PC-9 (cell line): ENCODE results near the gene GINS1. TPM values are rescaled to one million over a fixed set of nuclear protein-coding genes. Genes with fewer than 3 reads are reported as not detected.

ENCODE experiments used
- BruUV-seq: library from RNA; stranded (reverse); fragments of 400-500 nt; replicated peaks from 2 replicates; lab custom pipeline; 2021; lab: Mats Ljungman, UMichigan
- CTCF ChIA-PET: fragments of 300-600 bp; sonication (Branson Sonifier 250); formaldehyde crosslinking; loops from one replicate; lab custom pipeline; 2022; ENCODE audit warnings: antibody characterized with exemption; lab: Charles Lee
- POLR2A ChIA-PET: fragments of 300-600 bp; sonication (Branson Sonifier 250); formaldehyde crosslinking; loops from one replicate; lab custom pipeline; 2022; ENCODE audit warnings: antibody characterized with exemption; ENCODE audit not compliant: unreplicated experiment; lab: Charles Lee
- DNase-seq, 2 experiments: peaks; one replicate each; pipeline versions ENCODE4 v3.0.0 to v3.0.0-alpha.2; 2015 to 2022; ENCODE audit warnings: mixed read lengths in 1 of 2
- H2AFZ ChIP-seq: fragments of 200-600 bp; sonication (generic); 2 replicates; pipeline ENCODE4 v1.8.1; 2017; ENCODE audit warnings: antibody characterized with exemption
- H3F3A ChIP-seq: fragments of 200-600 bp; sonication (generic); 2 replicates; pipeline ENCODE4 v1.8.1; 2017; ENCODE audit warnings: antibody characterized with exemption, mild to moderate bottlenecking, low read depth; ENCODE audit not compliant: insufficient read depth
- H3K27ac ChIP-seq: fragments of 200-600 bp; sonication (generic); 2 replicates; pipeline ENCODE4 v1.6.1; 2016; ENCODE audit warnings: mixed run types
- H3K27me3 ChIP-seq: fragments of 200-600 bp; sonication (generic); 2 replicates; pipeline ENCODE4 v1.6.1; 2016; ENCODE audit warnings: low read depth, mixed run types; ENCODE audit not compliant: insufficient read depth
- H3K36me3 ChIP-seq: fragments of 200-600 bp; sonication (generic); 2 replicates; pipeline ENCODE4 v1.6.1; 2016; ENCODE audit warnings: low read depth, mixed run types
- H3K4me1 ChIP-seq: fragments of 200-600 bp; sonication (generic); replicated peaks from 2 replicates; pipeline ENCODE4 v1.6.1; 2016; ENCODE audit warnings: mixed run types; ENCODE audit not compliant: insufficient read depth
- H3K4me2 ChIP-seq: fragments of 200-600 bp; sonication (generic); 2 replicates; pipeline ENCODE4 v1.6.1; 2017; ENCODE audit warnings: mixed run types
- H3K4me3 ChIP-seq: fragments of 200-600 bp; sonication (generic); 2 replicates; pipeline ENCODE4 v1.6.1; 2016; ENCODE audit warnings: mixed run types
- H3K79me2 ChIP-seq: fragments of 200-600 bp; sonication (generic); 2 replicates; pipeline ENCODE4 v1.6.1; 2017; ENCODE audit warnings: low read depth, mixed run types
- H3K9me2 ChIP-seq: fragments of 200-600 bp; sonication (generic); 2 replicates; pipeline ENCODE4 v1.8.1; 2017; ENCODE audit warnings: mild to moderate bottlenecking; ENCODE audit not compliant: insufficient read depth
- H3K9me3 ChIP-seq: fragments of 200-600 bp; sonication (generic); 2 replicates; pipeline ENCODE4 v1.8.1; 2016; ENCODE audit warnings: low read depth; ENCODE audit not compliant: insufficient read depth
- H4K20me1 ChIP-seq: fragments of 200-600 bp; sonication (generic); 2 replicates; pipeline ENCODE4 v1.8.1; 2017; ENCODE audit not compliant: insufficient read depth
- EZH2 ChIP-seq: fragments of 200-600 bp; sonication (generic); IDR thresholded peaks from 2 replicates; pipeline ENCODE4 v1.8.0; 2017; ENCODE audit warnings: antibody characterized with exemption, low read depth
- intact Hi-C: fragments of 100-400 bp; cut with micrococcal nuclease; formaldehyde crosslinking; loops from one replicate; pipeline ENCODE4 v1.10.0; 2022; ENCODE audit not compliant: unreplicated experiment
- total RNA-seq: library from RNA; stranded (reverse); gene quantifications from 2 replicates; pipeline ENCODE4 v1.2.3, GENCODE V29; 2021
- TF ChIP-seq, protein P1 (sequence below): fragments of 200-600 bp; sonication (generic); conservative IDR thresholded peaks from 2 replicates; pipeline ENCODE4 v1.6.1; 2017; ENCODE audit warnings: mixed run types, antibody characterized with exemption, mild to moderate bottlenecking, moderate library complexity

The GINS1 gene
- total RNA-seq, 1 experiment from 2014 or later = 27.8 TPM

DNA sequence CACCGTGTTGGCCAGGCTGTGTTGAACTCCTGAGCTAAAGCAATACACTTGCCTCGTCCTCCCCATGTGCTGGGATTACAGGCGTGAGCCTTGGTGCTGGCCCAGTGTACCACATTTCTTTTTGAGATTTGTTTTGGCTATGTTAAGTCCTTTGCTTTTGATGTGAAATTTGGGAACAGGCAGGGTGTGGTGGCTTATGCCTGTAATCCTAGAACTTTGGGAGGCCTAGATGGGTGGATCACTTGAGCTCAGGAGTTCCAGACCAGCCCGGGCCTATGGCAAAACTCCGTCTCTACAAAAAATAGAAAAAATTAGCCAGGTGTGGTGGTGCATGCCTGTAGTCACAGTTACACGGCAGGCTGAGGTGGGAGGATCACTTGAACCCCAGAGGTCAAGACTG, 40.2 kb downstream of the GINS1 start:
- H3K4me1 ChIP-seq = no peaks in the 10 kb centered on the region
- H3K36me3 ChIP-seq = peaks cover 14% of the 10 kb centered on the region; the same call in 1 of the 2 replicates
- intact Hi-C loops = no loop called here
- H3K27ac ChIP-seq = no peak overlapping the region
- BruUV-seq = no TSS peak
- ChIA-PET CTCF (no interaction called here), POLR2A (no interaction called here)
- no peaks in the 10 kb centered on the region for H3K79me2 ChIP-seq
- no peaks in the 10 kb centered on the region; the same call in 1 of the 2 replicates for H3F3A ChIP-seq
- no peak for TF ChIP-seq EZH2
- TF ChIP-seq, protein P1, sequence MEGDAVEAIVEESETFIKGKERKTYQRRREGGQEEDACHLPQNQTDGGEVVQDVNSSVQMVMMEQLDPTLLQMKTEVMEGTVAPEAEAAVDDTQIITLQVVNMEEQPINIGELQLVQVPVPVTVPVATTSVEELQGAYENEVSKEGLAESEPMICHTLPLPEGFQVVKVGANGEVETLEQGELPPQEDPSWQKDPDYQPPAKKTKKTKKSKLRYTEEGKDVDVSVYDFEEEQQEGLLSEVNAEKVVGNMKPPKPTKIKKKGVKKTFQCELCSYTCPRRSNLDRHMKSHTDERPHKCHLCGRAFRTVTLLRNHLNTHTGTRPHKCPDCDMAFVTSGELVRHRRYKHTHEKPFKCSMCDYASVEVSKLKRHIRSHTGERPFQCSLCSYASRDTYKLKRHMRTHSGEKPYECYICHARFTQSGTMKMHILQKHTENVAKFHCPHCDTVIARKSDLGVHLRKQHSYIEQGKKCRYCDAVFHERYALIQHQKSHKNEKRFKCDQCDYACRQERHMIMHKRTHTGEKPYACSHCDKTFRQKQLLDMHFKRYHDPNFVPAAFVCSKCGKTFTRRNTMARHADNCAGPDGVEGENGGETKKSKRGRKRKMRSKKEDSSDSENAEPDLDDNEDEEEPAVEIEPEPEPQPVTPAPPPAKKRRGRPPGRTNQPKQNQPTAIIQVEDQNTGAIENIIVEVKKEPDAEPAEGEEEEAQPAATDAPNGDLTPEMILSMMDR = no peak
- H3K9me3 ChIP-seq = no peaks in the 10 kb centered on the region
- H2AFZ ChIP-seq = no peak overlapping the region
- DNase-seq = no peak
- no peaks in the 10 kb centered on the region for H4K20me1 ChIP-seq
- no peaks in the 10 kb centered on the region for H3K27me3 ChIP-seq
- no peaks in the 10 kb centered on the region for H3K9me2 ChIP-seq
- no peak overlapping the region for H3K4me3 ChIP-seq
- H3K4me2 ChIP-seq = no peak overlapping the region

DNA sequence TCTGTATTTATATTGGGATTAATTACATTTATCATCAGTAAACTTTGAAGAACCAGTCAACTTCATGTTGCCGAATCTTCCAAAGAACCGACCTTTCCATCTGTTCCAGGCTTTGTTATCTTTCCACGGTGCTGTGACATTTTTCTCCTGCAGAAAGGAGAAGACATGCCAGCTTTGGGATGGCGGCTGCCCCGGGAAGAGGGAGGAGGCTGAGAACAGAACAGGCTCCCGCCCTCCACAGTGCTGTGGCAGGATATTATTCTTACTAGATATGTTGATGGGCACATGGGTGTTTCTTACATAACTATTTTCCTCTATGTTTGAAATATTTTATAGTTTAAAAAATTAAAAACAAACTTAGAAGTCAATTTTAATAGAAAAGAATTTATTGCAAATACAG, 44.9 kb downstream of the GINS1 start:
- H3K4me3 ChIP-seq = no peak overlapping the region
- no peak overlapping the region for H3K27ac ChIP-seq
- ChIA-PET POLR2A (no interaction called here), CTCF (no interaction called here)
- H3K9me3 ChIP-seq = no peaks in the 10 kb centered on the region
- no TSS peak for BruUV-seq
- no peaks in the 10 kb centered on the region for H3K9me2 ChIP-seq
- no peak overlapping the region for H3K4me2 ChIP-seq
- H2AFZ ChIP-seq = no peak overlapping the region
- no peak for DNase-seq
- no peaks in the 10 kb centered on the region; the same call in 1 of the 2 replicates for H3F3A ChIP-seq
- TF ChIP-seq, protein P1 = no peak
- TF ChIP-seq EZH2 = no peak
- no peaks in the 10 kb centered on the region for H3K4me1 ChIP-seq
- H4K20me1 ChIP-seq = no peaks in the 10 kb centered on the region
- H3K36me3 ChIP-seq = no peaks in the 10 kb centered on the region
- no peaks in the 10 kb centered on the region for H3K79me2 ChIP-seq
- H3K27me3 ChIP-seq = no peaks in the 10 kb centered on the region
- intact Hi-C loops = no loop called here

DNA sequence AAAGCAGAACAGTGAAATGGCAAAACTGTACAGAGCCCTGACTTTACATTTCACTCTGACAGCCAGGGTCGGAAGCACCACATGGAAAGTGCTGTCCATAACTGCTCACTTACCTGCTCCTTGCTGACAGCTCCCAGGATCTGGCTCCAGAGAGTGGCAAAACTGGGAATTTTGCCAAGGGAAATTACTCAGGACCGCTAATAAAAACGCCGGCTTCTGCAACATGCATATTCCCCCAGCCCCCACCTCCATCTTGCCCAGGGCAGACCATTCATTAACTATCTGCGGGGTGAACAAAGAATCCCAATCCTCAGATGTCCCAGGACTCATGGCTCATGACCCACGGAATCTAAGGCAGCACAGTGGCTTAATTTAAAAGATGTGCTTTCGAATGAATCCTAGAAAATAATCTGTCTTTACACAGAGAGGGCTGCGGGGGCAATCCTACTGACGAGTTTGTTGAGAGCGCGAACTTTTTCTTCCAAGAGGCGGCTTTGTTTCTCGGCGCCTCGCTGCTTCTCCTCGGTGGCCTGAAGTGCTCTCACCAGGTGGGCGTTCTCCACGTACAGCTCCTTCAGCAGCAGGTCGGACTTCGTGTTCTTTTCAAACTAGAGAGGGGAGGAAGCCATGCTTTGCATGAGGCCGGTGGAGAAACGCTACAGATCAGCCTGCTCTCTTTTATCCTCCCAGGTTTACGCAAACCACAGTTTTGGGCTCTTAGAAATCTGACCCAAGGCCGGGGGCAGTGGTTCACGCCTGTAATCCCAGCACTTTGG, 45.8 kb downstream of the GINS1 start:
- intact Hi-C loops = no loop called here
- no peaks in the 10 kb centered on the region for H4K20me1 ChIP-seq
- DNase-seq = no peak
- no peak overlapping the region for H3K4me2 ChIP-seq
- no peak overlapping the region for H2AFZ ChIP-seq
- no peaks in the 10 kb centered on the region for H3K79me2 ChIP-seq
- no peaks in the 10 kb centered on the region for H3K9me2 ChIP-seq
- TF ChIP-seq EZH2 = no peak
- TF ChIP-seq, protein P1 = no peak
- H3K27me3 ChIP-seq = no peaks in the 10 kb centered on the region
- H3K4me1 ChIP-seq = no peaks in the 10 kb centered on the region
- BruUV-seq = no TSS peak
- H3K4me3 ChIP-seq = no peak overlapping the region
- H3K9me3 ChIP-seq = no peaks in the 10 kb centered on the region
- H3F3A ChIP-seq = no peaks in the 10 kb centered on the region
- POLR2A ChIA-PET = no interaction called here
- H3K27ac ChIP-seq = no peak overlapping the region
- CTCF ChIA-PET = no interaction called here
- H3K36me3 ChIP-seq = no peaks in the 10 kb centered on the region
